HepG2 (cell line): ENCODE results near the gene FAM114A1. TPM values are rescaled to one million over a fixed set of nuclear protein-coding genes. Genes with fewer than 3 reads are reported as not detected.
A peak's percentile ranks its signal among the peaks of the same experiment; 100 is the strongest.

Experiments used
- CBX1 ChIP-seq: IDR thresholded peaks from one replicate; pipeline ENCODE4 v1.6.1; 2016; ENCODE audit warnings: antibody characterized with exemption, low read depth
- FOXK1 ChIP-seq: sonication (generic); formaldehyde crosslinking; IDR thresholded peaks from 2 replicates; pipeline ENCODE4 v1.4.0; 2020; ENCODE audit warnings: low read depth, missing genetic modification reagents, borderline replicate concordance
- GABPB1 ChIP-seq: IDR thresholded peaks from 2 replicates; pipeline ENCODE4 v1.6.1; 2016; ENCODE audit warnings: mild to moderate bottlenecking, missing genetic modification reagents, moderate library complexity, missing compliant biosample characterization
- KLF16 ChIP-seq, 2 experiments: sonication (generic) in 1 of 2; formaldehyde crosslinking in 1 of 2; IDR thresholded peaks; 2 replicates each; pipeline versions ENCODE4 v1.6.1 to v1.8.0; 2016 to 2023; ENCODE audit warnings: missing genetic modification reagents in 2 of 2, missing compliant biosample characterization in 1 of 2
- MTF1 ChIP-seq: sonication (generic); formaldehyde crosslinking; IDR thresholded peaks from 2 replicates; pipeline ENCODE4 v1.5.0; 2020; ENCODE audit warnings: missing genetic modification reagents
- MZF1 ChIP-seq: sonication (generic); formaldehyde crosslinking; IDR thresholded peaks from 2 replicates; pipeline ENCODE4 v1.8.1; 2023; ENCODE audit warnings: mild to moderate bottlenecking, missing genetic modification reagents, borderline replicate concordance
- NFYB ChIP-seq: sonication (generic); formaldehyde crosslinking; IDR thresholded peaks from 2 replicates; pipeline ENCODE4 v1.4.0; 2020; ENCODE audit warnings: missing genetic modification reagents
- NR3C1 ChIP-seq: sonication (generic); formaldehyde crosslinking; IDR thresholded peaks from 2 replicates; pipeline ENCODE4 v1.4.0; 2020; ENCODE audit warnings: missing genetic modification reagents
- PAF1 ChIP-seq: IDR thresholded peaks from 2 replicates; pipeline ENCODE4 v1.6.1; 2016; ENCODE audit warnings: missing genetic modification reagents, missing compliant biosample characterization
- POLR2G ChIP-seq: fragments of 200-400 bp; formaldehyde crosslinking; IDR thresholded peaks from 2 replicates; pipeline ENCODE4 v1.6.1; 2018; ENCODE audit warnings: mild to moderate bottlenecking, low read depth, low read length, moderate library complexity
- SMARCC2 ChIP-seq: fragments of 450-650 bp; IDR thresholded peaks from 2 replicates; pipeline ENCODE4 v1.6.1; 2017; ENCODE audit warnings: antibody characterized with exemption, mild to moderate bottlenecking
- STAG1 ChIP-seq: sonication (generic); formaldehyde crosslinking; IDR thresholded peaks from 2 replicates; pipeline ENCODE4 v1.4.0; 2020; ENCODE audit warnings: missing genetic modification reagents
- U2AF2 ChIP-seq: fragments of 200-400 bp; formaldehyde crosslinking; IDR thresholded peaks from 2 replicates; pipeline ENCODE4 v1.6.1; 2017; ENCODE audit warnings: low read depth, mild to moderate bottlenecking, low read length
- ZNF207 ChIP-seq: fragments of 450-650 bp; IDR thresholded peaks from 2 replicates; pipeline ENCODE4 v1.6.1; 2016; ENCODE audit warnings: antibody characterized with exemption, borderline replicate concordance
- ZNF329 ChIP-seq: sonication (generic); formaldehyde crosslinking; IDR thresholded peaks from 2 replicates; pipeline ENCODE4 v1.9.0; 2021; ENCODE audit warnings: low read depth, mild to moderate bottlenecking, missing genetic modification reagents
- ZNF431 ChIP-seq: sonication (generic); formaldehyde crosslinking; IDR thresholded peaks from 2 replicates; pipeline ENCODE4 v1.9.0; 2022; ENCODE audit warnings: missing genetic modification reagents, low read depth, mild to moderate bottlenecking, borderline replicate concordance
- ZNF598 ChIP-seq: sonication (generic); formaldehyde crosslinking; IDR thresholded peaks from 2 replicates; pipeline ENCODE4 v1.5.1; 2020; ENCODE audit warnings: mild to moderate bottlenecking, missing genetic modification reagents, borderline replicate concordance
- ZSCAN31 ChIP-seq: sonication (generic); formaldehyde crosslinking; IDR thresholded peaks from 2 replicates; pipeline ENCODE4 v1.5.0; 2020; ENCODE audit warnings: low read depth, mild to moderate bottlenecking, missing genetic modification reagents
- polyA plus RNA-seq, 8 experiments: library from polyadenylated mRNA; depleted of rRNA in 3 of 8; stranded (reverse) in 7 of 8; unstranded in 1 of 8; fragments of >200 nt; fragmentation: Illumina TruSeq in 4 of 8; extraction: Trizol in 4 of 8; gene quantifications; 2 replicates each; pipeline versions ENCODE4 v1.2.1 to v1.2.3, GENCODE V29; 2011 to 2016; ENCODE audit warnings: low read depth in 4 of 8, missing spikeins in 1 of 8, mixed read lengths in 1 of 8; ENCODE audit not compliant: insufficient read depth in 1 of 8
- total RNA-seq, 5 experiments: library from RNA; depleted of rRNA; stranded (reverse); fragments of >200 nt; fragmentation: Illumina TruSeq; extraction: Trizol; gene quantifications; 2 replicates each; pipeline ENCODE4 v1.2.3, GENCODE V29; 2016; ENCODE audit warnings: low read depth in 1 of 5
- TF ChIP-seq, protein P1 (sequence below): sonication (generic); formaldehyde crosslinking; conservative IDR thresholded peaks from 2 replicates; pipeline ENCODE4 v1.8.0; 2022; ENCODE audit warnings: missing genetic modification reagents
- TF ChIP-seq, protein P2 (sequence below), 2 experiments: sonication (generic) in 1 of 2; formaldehyde crosslinking in 1 of 2; IDR thresholded peaks; 2 replicates each; pipeline versions ENCODE4 v1.5.1 to v1.6.1; 2011 to 2020; ENCODE audit warnings: borderline replicate concordance in 1 of 2, low read depth in 1 of 2, low read length in 1 of 2, mild to moderate bottlenecking in 1 of 2, missing genetic modification reagents in 1 of 2, moderate library complexity in 1 of 2
- TF ChIP-seq, protein P3 (sequence below): sonication (generic); formaldehyde crosslinking; IDR thresholded peaks from 2 replicates; pipeline ENCODE4 v1.5.0; 2020; ENCODE audit warnings: missing genetic modification reagents

The FAM114A1 gene
- total and polyA plus RNA-seq, 2 of the 13 experiments (the other 11 are each of a cell fraction or from before 2014, with no cell fraction given) = 61.0 to 76.9 TPM

- TF ChIP-seq, protein P1, sequence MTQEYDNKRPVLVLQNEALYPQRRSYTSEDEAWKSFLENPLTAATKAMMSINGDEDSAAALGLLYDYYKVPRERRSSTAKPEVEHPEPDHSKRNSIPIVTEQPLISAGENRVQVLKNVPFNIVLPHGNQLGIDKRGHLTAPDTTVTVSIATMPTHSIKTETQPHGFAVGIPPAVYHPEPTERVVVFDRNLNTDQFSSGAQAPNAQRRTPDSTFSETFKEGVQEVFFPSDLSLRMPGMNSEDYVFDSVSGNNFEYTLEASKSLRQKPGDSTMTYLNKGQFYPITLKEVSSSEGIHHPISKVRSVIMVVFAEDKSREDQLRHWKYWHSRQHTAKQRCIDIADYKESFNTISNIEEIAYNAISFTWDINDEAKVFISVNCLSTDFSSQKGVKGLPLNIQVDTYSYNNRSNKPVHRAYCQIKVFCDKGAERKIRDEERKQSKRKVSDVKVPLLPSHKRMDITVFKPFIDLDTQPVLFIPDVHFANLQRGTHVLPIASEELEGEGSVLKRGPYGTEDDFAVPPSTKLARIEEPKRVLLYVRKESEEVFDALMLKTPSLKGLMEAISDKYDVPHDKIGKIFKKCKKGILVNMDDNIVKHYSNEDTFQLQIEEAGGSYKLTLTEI (CRISPR knock-in tag) = no peak
- TF ChIP-seq STAG1 (CRISPR knock-in tag) = no peak
- TF ChIP-seq POLR2G = peak; percentile 35
- peak; percentile 47; the same call in 1 of the 2 replicates for TF ChIP-seq FOXK1
- no peak for TF ChIP-seq MZF1 (CRISPR knock-in tag)
- TF ChIP-seq NR3C1 = no peak
- TF ChIP-seq ZNF598 (CRISPR knock-in tag) = no peak
- no peak for TF ChIP-seq PAF1 (CRISPR knock-in tag)
- TF ChIP-seq KLF16 (CRISPR knock-in tag; IDR thresholded peaks at IDR 0.05) = peak in 1 of 2 experiments; percentile 64; a peak in 1 of 4 replicates
- TF ChIP-seq ZNF207 = no peak
- no peak for TF ChIP-seq MTF1 (CRISPR knock-in tag)
- TF ChIP-seq, protein P2, sequence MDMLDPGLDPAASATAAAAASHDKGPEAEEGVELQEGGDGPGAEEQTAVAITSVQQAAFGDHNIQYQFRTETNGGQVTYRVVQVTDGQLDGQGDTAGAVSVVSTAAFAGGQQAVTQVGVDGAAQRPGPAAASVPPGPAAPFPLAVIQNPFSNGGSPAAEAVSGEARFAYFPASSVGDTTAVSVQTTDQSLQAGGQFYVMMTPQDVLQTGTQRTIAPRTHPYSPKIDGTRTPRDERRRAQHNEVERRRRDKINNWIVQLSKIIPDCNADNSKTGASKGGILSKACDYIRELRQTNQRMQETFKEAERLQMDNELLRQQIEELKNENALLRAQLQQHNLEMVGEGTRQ (IDR thresholded peaks at IDR 0.05; ENCODE audit: low read depth, low read length) = no peak
- TF ChIP-seq, protein P2 (CRISPR knock-in tag; IDR thresholded peaks at IDR 0.05; ENCODE audit: borderline replicate concordance) = no peak
- no peak for TF ChIP-seq NFYB (CRISPR knock-in tag)
- no peak for TF ChIP-seq U2AF2
- TF ChIP-seq, protein P3, sequence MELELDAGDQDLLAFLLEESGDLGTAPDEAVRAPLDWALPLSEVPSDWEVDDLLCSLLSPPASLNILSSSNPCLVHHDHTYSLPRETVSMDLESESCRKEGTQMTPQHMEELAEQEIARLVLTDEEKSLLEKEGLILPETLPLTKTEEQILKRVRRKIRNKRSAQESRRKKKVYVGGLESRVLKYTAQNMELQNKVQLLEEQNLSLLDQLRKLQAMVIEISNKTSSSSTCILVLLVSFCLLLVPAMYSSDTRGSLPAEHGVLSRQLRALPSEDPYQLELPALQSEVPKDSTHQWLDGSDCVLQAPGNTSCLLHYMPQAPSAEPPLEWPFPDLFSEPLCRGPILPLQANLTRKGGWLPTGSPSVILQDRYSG (CRISPR knock-in tag) = no peak
- no peak for TF ChIP-seq GABPB1
- TF ChIP-seq CBX1 = no peak
- no peak for TF ChIP-seq ZNF431 (CRISPR knock-in tag)
- no peak for TF ChIP-seq ZNF329 (CRISPR knock-in tag)
- no peak for TF ChIP-seq ZSCAN31
- no peak for TF ChIP-seq SMARCC2
Observed at GRCh38 chr4:38904090-38904666, 36.6 kb downstream of the FAM114A1 start (continued).
